ENCODE measurements around the gene ZFPL1.

GRCh38 chr11:65065851-65066250 is 18.2 kb upstream of the ZFPL1 start:
- TF ChIP-seq POLR2A (IDR thresholded peaks at IDR 0.05) (no peak), CTCF (IDR thresholded peaks at IDR 0.05 in 4 of 5, conservative IDR thresholded peaks at IDR 0.05 in 1 of 5) (no peak)
